Kidney (tissue), 14 donors: Measurements from ENCODE around the gene KRT15. TPM values are rescaled to one million over a fixed set of nuclear protein-coding genes. Genes with fewer than 3 reads are reported as not detected.

Experiments
- DNase-seq, 5 donors: peaks; one replicate each; pipeline ENCODE4 v3.0.0-alpha.2; 2013 to 2020
- FAIRE-seq: peaks from 2 replicates; lab custom pipeline; 2012; peaks lifted over from hg19 to GRCh38; lab: Jason Lieb, UNC
- H3K27ac ChIP-seq, 2 donors: one replicate each; pipeline ENCODE4 v1.7.0; 2013; ENCODE audit warnings: low read depth in 2 of 2, low read length in 2 of 2, inconsistent platforms in 1 of 2
- H3K27me3 ChIP-seq: one replicate; pipeline ENCODE4 v1.7.1; 2013; ENCODE audit warnings: low read length, inconsistent platforms; ENCODE audit not compliant: control insufficient read depth, insufficient read depth
- H3K36me3 ChIP-seq, 3 donors: one replicate each; pipeline versions ENCODE4 v1.7.0 to v1.7.1; 2013; ENCODE audit warnings: low read length in 3 of 3, control low read depth in 1 of 3, inconsistent platforms in 1 of 3; ENCODE audit not compliant: insufficient read depth in 3 of 3, control insufficient read depth in 2 of 3
- H3K4me1 ChIP-seq, 3 donors: one replicate each; pipeline versions ENCODE4 v1.7.0 to v1.7.1; 2013; ENCODE audit warnings: low read length in 3 of 3, inconsistent platforms in 1 of 3, low read depth in 1 of 3; ENCODE audit not compliant: control insufficient read depth in 2 of 3, insufficient read depth in 2 of 3
- H3K4me3 ChIP-seq, 3 donors: one replicate each; pipeline versions ENCODE4 v1.7.0 to v1.8.1; 2013; ENCODE audit warnings: low read length in 3 of 3, control low read depth in 1 of 3, inconsistent platforms in 1 of 3
- H3K9ac ChIP-seq, 3 donors: one replicate each; pipeline versions ENCODE4 v1.7.0 to v1.7.1; 2013; ENCODE audit warnings: low read length in 3 of 3, control low read depth in 1 of 3, inconsistent platforms in 1 of 3
- H3K9me3 ChIP-seq, 3 donors: one replicate each; pipeline versions ENCODE4 v1.7.0 to v1.7.1; 2013; ENCODE audit warnings: low read length in 3 of 3, control low read depth in 1 of 3, inconsistent platforms in 1 of 3; ENCODE audit not compliant: control insufficient read depth in 2 of 3, insufficient read depth in 1 of 3
- intact Hi-C: fragments of 100-400 bp; cut with DNase I; formaldehyde crosslinking; loops from one replicate; pipeline ENCODE4 v1.11.1; 2022
- polyA plus RNA-seq: library from polyadenylated mRNA; stranded (reverse); fragments of 350-450 nt; fragmentation: Illumina TruSeq; extraction: RNeasy Lipid Tissue Mini Kit (QIAGEN cat#74804); gene quantifications from one replicate; pipeline ENCODE4 v1.2.3, GENCODE V29; 2014; ENCODE audit warnings: low read depth, low replicate concordance; ENCODE audit not compliant: insufficient read depth
- total RNA-seq: library from RNA; stranded (reverse); fragmentation: NEBNext Ultra II Directional; extraction: Animal tissue kit (Norgen Biotek cat#: 25700); gene quantifications from one replicate; pipeline ENCODE4 v1.2.1, GENCODE V29; 2021
- TF ChIP-seq, protein P1 (sequence below): IDR thresholded peaks from 3 replicates; pipeline ENCODE4 v1.5.1; 2012; ENCODE audit warnings: mild to moderate bottlenecking, moderate library complexity, borderline replicate concordance; ENCODE audit not compliant: insufficient read depth; ENCODE audit errors: extremely low read depth
- donor health status: control.
- donor health status: control.
- donor health status: control.
- donor health status: control.
- donor health status: control.
- donor health status: DM: yes; HTN: yes; CAD: no.
- donor health status: Normal renal cell carcinoma (clear cell type).

Gene KRT15
- total and polyA plus RNA-seq, 2 donors from 2014 or later, result 0.15 to 2.8 TPM

DNA sequence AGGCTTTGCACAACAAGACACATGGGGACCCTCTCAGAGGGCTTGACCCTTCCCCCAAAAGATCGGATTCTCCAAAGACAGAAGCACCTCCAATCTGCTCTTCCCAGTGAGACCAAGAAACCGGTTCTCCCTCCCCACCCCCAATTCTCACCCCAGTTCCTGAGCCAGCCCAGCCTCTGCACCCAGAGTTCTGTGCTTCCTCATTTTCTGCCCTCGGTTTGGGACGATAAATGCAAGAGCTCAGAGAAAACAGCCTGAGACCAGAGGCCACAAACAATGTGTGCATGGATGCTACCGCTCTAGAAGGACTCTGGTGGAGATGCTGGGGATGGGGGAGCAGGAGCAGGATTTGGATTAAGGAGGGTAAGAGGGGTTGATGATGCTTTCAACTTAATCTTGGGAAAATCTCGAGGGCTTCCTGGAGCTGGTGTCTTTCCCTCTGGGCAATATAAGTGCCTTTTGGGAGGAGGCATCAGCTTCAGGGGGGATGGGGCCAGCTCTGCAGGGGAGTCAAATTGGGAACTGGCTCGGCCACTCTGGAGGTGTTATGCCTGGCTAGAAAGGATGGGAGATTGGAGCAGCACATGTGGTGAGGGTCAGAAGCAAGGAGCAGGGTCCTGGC, 6.0 kb downstream of the KRT15 start:
- no peak overlapping the region for H3K27ac ChIP-seq

GRCh38 chr17:41511716-41512115, 7.0 kb downstream of the KRT15 start:
- TF ChIP-seq, protein P1, sequence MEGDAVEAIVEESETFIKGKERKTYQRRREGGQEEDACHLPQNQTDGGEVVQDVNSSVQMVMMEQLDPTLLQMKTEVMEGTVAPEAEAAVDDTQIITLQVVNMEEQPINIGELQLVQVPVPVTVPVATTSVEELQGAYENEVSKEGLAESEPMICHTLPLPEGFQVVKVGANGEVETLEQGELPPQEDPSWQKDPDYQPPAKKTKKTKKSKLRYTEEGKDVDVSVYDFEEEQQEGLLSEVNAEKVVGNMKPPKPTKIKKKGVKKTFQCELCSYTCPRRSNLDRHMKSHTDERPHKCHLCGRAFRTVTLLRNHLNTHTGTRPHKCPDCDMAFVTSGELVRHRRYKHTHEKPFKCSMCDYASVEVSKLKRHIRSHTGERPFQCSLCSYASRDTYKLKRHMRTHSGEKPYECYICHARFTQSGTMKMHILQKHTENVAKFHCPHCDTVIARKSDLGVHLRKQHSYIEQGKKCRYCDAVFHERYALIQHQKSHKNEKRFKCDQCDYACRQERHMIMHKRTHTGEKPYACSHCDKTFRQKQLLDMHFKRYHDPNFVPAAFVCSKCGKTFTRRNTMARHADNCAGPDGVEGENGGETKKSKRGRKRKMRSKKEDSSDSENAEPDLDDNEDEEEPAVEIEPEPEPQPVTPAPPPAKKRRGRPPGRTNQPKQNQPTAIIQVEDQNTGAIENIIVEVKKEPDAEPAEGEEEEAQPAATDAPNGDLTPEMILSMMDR, result no peak
- FAIRE-seq, result no peak
- Histone ChIP-seq H3K4me3 (no peak overlapping the region), H3K9ac (no peak overlapping the region), H3K9me3 (no peaks in the 10 kb centered on the region), H3K27ac (no peak overlapping the region), H3K4me1 (no peaks in the 10 kb centered on the region), H3K27me3 (no peaks in the 10 kb centered on the region), H3K36me3 (no peaks in the 10 kb centered on the region)
- no peak for DNase-seq
- intact Hi-C loops, result no loop called here

More for the DNA sequence above, 6.0 kb downstream of the KRT15 start:
- FAIRE-seq (no peak), DNase-seq (no peak)
- Histone ChIP-seq H3K27me3 (no peaks in the 10 kb centered on the region), H3K4me1 (no peaks in the 10 kb centered on the region), H3K4me3 (no peak overlapping the region), H3K9me3 (no peaks in the 10 kb centered on the region), H3K9ac (no peak overlapping the region), H3K36me3 (no peaks in the 10 kb centered on the region)
- intact Hi-C loops, result no loop called here
- TF ChIP-seq, protein P1, result no peak

DNA sequence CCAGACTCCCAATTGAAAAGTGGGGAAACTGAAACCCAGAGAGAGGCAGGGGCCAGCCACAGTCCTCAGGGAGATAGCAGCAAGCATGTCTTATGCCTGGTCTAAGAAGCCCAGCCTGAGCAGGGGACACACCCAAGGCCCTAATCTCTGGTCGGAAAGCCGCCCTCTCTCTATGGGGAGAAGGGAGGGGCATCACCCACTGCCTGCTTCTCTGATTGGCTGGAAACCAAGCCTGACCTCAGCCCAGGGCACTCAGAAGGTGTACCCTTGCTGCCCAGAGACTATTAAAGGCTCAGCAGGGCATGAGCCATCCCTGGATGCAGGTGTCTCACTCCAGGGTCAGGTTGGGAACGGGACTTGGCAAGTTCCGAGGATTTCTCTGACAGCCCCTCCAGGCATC, 7.6 kb downstream of the KRT15 start:
- H3K9me3 ChIP-seq, result no peaks in the 10 kb centered on the region
- no peak overlapping the region for H3K4me3 ChIP-seq
- H3K27me3 ChIP-seq, result no peaks in the 10 kb centered on the region
- TF ChIP-seq, protein P1, result no peak
- intact Hi-C loops, result no loop called here
- H3K9ac ChIP-seq, result no peak overlapping the region
- DNase-seq, result no peak
- FAIRE-seq, result no peak
- peaks cover 0 to 4% (median 0%) of the 10 kb centered on the region in 3 donors for H3K4me1 ChIP-seq
- H3K36me3 ChIP-seq, result no peaks in the 10 kb centered on the region
- no peak overlapping the region for H3K27ac ChIP-seq
